GM19023 (cell line): ENCODE data around the gene KLHL26.

Experiments
- ATAC-seq: cut with Tn5 transposase; IDR thresholded peaks from one replicate; pipeline ENCODE4 v1.9.1; 2021; ENCODE audit warnings: mild to moderate bottlenecking, moderate library complexity; ENCODE audit not compliant: unreplicated experiment

The KLHL26 gene

DNA sequence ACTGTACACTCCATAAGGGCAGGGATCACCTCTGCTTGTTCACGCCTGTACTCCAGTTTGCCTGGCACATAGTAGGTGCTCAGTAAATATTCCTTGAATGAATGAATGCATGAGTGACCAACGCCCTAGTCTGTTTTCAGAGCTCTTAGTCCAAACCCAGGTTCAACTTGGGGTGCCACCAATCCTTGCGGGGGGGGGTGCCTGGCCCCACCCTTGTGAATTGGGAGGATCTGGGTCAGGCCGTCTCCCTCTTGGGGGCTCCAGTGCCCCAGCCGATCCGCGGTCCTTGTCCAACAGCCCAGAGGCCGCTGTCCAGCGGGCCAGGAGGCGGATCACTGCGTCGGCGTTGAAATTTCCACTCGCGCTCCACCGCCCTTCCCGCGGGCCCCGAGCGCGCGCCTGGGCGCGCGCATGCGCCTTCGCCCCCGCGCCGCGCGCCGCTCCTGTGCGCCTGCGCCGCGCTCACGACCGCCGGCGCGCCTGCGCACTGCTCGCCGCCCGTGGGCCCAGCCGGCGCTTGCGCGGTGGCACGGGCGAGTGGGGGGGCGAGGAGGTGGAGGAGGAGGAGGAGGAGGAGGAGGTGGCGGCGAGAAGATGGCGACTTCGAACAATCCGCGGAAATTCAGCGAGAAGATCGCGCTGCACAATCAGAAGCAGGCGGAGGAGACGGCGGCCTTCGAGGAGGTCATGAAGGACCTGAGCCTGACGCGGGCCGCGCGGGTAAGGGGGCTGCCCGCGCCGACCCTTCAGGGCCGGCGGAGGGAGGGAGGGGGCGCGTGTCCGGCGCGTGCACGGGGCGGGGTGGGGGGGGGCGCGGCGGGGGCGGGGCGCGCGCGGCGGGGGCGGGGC is 46.5 kb downstream of the KLHL26 start, which contains the start of gene CRTC1:
Gene CRTC1 (plus strand): TSS at position 572 of the 849 bp plus-strand sequence. CDS start 23 bp downstream, at position 595.
- peak; percentile 75 for ATAC-seq

DNA sequence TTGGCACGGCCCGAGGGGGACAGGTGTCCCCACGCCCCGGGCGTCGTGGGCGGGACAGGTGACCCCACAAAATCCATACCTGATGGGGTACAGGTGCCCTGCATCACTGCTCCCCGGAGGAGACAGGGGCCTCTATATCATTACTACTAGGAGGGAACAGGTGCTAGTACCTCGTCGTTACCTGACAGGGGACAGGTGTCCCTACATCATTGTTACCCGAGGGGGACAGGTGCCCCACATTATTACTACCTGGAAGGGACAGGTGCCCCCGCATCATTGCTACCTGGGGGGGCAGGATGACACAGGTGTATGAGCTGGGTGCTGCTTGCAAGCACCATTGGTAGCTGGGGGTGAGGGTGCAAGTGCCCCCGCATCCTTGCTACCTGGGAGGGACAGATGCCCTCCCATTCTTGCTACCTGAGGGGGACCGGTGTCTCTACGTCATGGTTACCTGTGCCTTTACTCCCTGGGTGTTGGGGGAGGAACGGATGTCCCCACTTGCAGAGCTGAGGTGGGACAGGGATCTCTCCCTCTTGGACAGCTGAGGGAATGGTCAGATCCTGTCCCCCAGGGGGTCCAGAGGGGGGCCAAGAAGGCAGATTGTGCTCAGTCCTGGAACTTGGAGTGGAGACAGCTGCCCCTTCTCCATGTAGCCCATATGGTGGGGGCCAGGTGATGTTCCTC is 47.3 kb downstream of the KLHL26 start:
- ATAC-seq = peak; percentile 1

DNA sequence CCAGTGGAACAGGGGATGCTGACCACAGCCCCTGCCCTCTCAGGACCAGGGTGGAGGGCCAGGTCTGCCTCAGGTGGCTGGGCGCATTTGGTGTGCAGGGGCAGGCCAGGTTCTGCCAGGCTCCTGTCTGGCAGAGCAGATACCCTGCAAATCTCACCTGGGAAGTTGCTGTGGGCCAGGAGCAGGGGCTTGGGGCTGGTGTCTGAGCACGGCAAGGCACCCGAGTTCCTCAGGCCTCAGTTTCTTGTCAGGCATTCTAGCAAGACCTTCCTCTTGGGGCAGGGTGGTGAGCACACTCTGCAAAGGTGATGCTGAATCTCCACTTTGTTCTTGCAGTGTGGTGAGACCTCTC is 47.8 kb downstream of the KLHL26 start:
- ATAC-seq = no peak

DNA sequence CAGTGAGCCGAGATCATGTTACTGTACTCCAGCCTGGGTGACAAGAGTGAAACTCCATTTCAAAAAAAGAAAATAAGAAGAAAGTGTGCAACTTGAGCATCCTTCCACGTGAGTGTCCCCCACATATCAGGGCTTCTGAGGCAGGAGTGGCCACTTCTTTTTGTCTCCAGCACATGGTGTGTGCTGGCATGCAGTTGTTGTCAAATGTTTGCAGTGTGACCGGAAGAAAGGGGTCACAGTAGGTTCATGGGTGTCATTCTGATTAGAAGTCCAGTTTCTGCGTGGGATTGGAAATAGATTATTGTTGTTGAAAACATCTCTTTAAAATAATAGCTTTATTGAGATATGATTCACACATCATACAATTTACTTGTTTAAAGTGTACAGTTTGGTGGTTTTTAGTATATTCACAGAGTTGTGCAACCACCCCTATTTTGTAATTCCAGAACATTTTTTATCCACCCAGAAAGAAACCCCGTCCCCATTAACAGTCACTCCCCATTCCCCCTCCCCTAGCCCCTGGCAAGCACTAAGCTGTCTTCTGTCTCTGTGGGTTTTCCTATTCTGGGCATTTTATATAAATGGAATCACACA is 48.9 kb downstream of the KLHL26 start:
- no peak for ATAC-seq

GRCh38 chr19:18687740-18688465 is 51.1 kb downstream of the KLHL26 start:
- no peak for ATAC-seq

DNA sequence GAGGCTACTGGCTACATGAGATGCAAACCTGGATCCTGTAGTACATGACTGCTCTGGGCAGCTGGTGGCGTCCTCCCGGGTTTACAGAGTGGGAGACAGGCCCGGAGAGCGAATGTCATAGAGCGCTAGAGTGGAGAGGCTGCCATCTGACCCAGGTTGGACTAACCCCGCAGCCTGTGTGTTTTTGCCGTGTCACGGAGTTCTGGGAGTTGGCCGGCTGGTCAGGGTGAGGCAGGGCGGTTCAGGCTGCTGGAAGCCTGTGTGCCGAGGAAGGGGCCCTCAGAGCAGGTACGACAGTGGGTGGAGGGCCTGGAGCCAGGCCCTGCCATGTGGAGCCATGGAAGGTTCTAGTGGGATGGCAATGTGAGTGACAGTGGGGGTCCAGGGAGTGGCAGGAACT is 59.2 kb downstream of the KLHL26 start:
- no peak for ATAC-seq

DNA sequence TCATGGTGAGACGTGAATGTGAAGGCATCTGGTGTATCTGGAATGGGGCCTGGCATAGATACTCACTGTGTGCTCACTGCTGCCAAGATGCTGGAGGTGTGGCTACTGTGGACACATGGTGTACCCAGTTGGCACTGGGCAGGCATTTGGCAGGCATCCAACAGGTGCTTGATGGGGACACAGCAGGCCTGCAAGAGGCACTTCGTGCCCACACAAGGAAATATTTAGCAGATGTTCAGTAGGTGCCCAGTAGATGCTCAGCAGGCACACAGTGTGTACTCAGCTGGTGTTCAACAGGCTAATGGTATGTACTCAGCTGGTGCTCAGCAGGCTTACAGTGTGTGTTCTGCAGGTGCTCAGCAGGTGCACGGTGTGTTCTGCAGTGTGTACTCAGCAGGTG is 60.9 kb downstream of the KLHL26 start:
- no peak for ATAC-seq

DNA sequence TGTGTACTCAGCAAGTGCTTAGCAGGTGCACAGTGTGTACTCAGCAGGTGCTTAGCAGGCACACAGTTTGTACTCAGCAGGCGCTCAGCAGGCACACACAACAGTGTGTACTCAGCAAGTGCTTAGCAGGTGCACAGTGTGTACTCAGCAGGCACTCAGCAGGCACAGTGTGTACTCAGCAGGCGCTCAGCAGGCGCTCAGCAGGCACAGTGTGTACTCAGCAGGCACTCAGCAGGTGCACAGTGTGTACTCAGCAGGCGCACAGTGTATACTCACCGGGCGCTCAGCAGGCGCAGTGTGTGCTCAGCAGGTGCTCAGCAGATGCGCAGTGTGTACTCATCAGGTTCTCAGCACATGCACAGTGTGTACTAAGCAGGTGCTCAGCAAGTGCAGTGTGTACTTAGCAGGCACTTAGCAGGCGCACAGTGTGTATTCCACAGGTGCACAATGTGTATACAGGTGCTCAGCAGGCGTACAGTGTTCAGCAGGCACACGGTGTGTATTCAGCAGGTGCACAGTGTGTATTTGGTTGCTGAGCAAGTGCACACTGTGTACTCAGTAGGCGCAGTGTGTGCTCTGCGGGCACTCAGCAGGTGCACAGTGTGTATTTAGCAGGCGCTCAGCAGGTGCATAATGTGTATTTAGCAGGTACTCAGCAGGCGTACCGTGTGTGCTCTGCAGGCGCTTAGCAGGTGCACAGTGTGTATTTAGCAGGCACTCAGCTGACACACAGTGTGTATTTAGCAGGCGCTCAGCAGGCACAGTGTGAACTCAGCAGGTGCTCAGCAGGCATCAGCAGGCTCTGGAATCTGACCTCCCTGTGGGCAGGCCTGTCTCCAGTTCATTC is 61.7 kb downstream of the KLHL26 start:
- no peak for ATAC-seq

GRCh38 chr19:18699403-18700054 is 62.7 kb downstream of the KLHL26 start:
- no peak for ATAC-seq

DNA sequence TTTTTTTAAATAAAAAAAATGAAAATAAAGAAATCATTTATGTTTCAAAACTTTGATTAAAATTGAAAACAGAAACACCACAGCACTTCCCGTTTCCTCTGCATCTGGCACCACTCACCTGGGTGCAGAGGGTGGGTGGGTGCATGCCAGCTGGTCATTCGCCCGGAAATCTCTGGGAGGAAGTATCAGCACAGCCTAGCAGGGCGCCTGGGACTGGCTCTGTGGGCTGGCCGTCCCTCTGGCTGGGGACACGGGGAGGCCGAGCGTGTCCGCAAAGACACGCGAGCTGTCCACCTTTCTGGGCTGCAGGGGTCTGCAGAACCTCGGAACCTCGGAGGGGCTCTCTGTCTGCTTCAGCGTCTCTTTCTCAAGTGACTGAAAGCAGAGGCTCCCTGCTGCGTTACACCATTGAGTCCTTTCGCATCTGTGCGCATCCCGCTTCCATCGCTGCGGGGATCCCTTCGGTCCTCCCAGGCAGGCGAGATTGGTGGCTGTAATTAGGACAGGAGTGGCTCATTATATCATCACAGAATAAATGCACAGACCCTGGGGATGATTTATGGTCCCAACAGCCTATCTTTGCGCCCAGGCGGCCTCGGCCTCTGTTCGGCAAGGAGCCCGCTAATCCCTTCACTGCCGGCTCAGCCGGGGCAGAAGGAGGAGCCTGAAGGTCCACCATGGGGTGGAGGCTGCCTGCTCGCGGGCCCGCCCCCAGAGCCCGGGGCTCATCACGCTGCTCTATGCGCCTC is 63.8 kb downstream of the KLHL26 start:
- ATAC-seq = peak; percentile 74

DNA sequence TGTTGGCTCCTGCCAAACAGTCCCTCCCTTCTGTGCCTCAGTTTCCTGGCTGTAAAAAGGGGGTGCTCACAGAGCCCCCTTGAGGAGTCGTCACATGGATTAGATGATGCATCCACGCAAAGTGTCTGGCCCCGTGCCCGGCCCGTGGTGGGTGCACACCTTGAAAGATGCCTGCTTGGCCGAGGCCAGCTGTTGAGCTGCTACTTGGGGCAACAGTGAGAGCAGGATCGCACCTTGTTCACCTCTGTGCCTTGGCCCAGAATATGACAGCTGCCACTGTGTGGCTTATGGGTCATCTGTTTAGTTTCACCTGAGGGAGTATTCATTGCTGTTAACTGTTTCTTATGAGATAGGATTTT is 64.4 kb downstream of the KLHL26 start:
- ATAC-seq = peak; percentile 14

DNA sequence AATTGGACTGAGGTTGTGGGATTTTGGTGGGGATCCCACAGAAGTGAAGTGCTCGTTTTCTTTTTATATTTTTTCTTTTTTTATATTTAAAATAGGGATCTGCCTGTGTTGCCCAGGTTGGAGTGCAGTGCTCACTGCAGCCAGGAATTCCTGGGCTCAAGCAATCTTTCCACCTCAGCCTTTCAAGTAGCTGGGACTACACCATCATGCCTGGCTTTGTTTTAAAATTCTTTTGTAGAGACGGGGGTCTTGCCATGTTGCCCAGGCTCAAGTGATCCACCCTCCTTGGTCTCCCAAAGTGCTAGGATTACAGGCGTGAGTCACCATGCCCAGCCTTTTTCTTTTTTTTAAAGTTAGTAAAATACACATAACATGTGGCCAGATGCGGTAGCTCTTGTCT is 67.2 kb downstream of the KLHL26 start:
- no peak for ATAC-seq

DNA sequence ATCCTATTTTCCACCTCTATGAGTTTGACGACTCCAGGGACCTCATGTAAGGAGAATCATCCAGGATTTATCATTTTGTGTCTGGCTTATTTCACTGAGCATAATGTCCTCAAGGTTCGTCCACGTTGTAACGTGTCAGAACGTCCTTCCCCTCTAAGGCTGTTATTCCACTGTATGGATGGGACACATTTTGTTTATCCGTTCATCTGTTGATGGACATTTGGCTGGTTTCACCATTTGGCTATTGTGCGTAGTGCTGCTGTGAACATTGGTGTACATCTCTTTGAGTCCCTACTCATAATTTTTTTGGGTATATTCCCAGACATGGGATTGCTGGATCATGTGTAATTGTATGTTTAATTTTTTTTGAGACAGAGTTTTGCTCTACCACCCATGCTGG is 68.1 kb downstream of the KLHL26 start:
- ATAC-seq = no peak

DNA sequence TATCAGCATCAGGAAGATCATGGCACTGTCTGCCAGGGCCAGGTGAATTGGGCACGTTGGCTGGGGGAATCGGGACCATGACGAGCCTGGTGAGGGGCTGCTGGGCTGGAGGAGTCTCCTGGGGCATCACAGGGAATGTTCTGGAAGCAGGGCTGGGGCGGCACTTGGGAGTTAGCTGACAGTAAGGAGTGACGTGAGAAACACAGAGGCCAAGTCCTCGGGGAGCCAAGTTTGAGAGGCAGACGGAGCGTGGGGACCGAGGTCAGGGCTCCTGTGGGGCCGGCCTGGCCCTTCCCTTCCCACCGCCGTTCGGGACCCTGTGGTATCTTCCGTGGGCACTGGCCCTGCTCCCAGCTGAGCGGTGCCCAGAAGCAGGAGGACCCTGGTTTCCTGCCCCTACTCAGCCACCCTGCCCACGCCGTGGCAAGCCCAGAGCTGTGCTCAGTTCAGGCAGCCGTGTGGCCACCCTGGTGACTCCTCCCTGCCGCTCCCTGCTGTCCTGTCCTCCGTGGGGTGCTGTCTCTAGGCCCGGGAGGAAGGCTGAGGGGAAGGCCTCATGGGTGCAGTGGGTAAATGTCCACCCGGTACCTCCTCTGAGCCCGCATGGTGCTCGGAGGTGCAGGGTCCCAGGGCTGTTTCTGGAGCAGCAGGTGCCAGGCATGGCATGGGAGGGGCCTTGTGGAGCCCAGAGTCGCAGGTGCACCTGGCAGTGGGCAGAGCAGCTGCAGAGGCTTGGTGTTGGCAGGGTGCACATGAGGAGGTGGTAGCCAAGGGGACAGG is 71.8 kb downstream of the KLHL26 start:
- ATAC-seq = no peak

- no peak for ATAC-seq
Observed at GRCh38 chr19:18709546-18709945, 72.7 kb downstream of the KLHL26 start.

DNA sequence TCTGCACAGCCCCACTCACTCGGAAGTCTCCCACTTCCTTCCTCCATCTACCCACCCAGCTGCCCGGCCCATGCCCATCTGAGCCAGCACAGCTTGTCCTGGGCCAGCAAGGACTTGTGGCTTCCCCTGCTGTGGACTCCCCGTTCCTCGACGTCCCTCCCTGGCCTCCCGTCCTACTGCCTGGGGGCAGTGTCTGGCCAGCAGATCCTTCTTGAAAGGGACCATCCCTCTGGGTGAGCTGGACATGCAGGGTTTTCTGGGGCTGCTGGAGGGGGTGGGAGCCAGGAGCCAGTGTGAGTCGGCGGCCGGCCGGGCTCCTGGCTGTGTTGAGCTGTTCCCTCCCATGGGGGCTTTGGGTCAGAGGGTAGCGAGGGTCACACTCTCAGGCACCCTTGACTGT is 73.4 kb downstream of the KLHL26 start:
- ATAC-seq = no peak

DNA sequence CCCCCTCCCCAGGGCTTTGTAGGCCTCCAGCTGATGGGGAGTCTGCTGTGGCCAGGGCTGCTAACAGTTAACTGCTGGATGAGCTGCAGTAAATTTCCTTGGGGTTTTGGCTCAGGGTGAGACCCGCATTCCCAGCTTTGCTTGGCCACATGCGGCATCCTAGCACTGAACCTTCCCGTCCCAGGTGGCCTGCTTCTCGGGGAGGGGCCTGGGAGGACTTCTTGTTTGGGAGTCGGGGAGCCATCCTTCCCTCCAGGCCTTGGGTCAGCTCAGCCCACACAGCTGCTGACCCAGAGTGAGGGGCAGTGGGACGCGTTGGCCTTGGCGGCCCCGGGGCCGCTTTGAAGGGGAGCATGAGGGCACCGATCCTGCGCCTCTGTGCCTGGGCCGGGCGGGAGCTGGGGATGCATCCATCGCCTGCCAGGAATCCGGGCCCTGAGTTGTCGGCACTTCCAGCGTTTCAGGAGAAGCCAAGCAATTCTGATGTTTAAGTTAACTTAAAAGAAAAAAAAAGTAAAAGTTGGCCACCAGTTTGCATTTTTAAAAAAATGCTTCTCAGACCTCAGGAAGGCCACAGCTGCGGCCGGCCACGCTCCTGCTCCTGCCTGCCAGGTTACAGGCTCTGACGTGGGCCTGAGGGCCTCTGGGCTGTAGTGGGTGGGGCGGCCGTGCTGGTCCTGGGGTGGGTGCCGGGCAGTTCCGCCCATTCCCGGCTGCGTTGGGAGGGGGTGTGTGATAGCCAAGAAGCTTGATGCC is 74.3 kb downstream of the KLHL26 start:
- ATAC-seq = no peak

DNA sequence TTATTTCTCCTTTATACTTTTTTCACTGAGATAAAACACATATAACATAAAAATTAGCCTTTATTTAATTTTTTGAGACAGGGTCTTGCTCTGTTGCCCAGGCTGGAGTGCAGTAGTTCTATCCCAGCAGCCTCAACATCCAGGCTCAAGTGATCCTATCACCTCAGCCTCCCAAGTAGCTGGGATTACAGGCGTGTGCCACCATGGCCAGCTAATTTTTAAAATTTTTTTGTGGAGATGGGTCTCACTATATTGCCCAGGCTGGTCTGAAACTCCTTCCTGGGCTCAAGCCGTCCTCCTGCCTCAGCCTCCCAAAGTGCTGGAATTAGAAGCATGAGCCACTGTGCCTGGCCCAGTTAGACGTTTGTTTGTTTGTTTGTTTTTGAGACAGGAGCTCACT is 75.1 kb downstream of the KLHL26 start:
- ATAC-seq = no peak
